ENCODE results near the gene LBH. TPM values are rescaled to one million over a fixed set of nuclear protein-coding genes. Genes with fewer than 3 reads are reported as not detected.

Gene LBH
- total and polyA plus RNA-seq, 11 donors: 54.2 to 226 (median 166) TPM

- no peaks in the 10 kb centered on the region for H3K9me3 ChIP-seq
- H3K27me3 ChIP-seq: peaks cover 0 to under 1% (median 0%) of the 10 kb centered on the region in 9 donors
- peak overlapping the region; percentile 25 to 93 (median 75) for H3K27ac ChIP-seq
- intact Hi-C loops (cut with DNase I): no loop called here
- 8 to 13% (median 10%) methylated on average over 8 of the region's 8 CpGs for WGBS, 4 donors
- peak overlapping the region in 10 of 12 donors; percentile 29 to 53 (median 40) for H3K4me3 ChIP-seq
- peak in 4 of 5 donors; percentile 43 to 67 (median 62) for DNase-seq
- H3K4me1 ChIP-seq: peaks cover 0 to 40% (median 26%) of the 10 kb centered on the region in 12 donors
- peak in 1 of 12 donors; percentile 5 for TF ChIP-seq CTCF (IDR thresholded peaks at IDR 0.05)
- TF ChIP-seq POLR2A (IDR thresholded peaks at IDR 0.05): no peak
- no peaks in the 10 kb centered on the region for H3K36me3 ChIP-seq
- ATAC-seq: peak; percentile 43 to 84 (median 61)
These were observed 6.1 kb upstream of the LBH start for GRCh38 chr2:30225131-30225762.

GRCh38 chr2:30226144-30227032, 4.9 kb upstream of the LBH start:
- no peak for ATAC-seq
- no peaks in the 10 kb centered on the region for H3K9me3 ChIP-seq
- intact Hi-C loops (cut with DNase I): no loop called here
- peak overlapping the region; percentile 25 to 93 (median 75) for H3K27ac ChIP-seq
- no peak for DNase-seq
- peak overlapping the region in 1 of 12 donors; percentile 51 for H3K4me3 ChIP-seq
- peaks cover 0 to 9% (median 0%) of the 10 kb centered on the region in 9 donors for H3K27me3 ChIP-seq
- TF ChIP-seq CTCF (IDR thresholded peaks at IDR 0.05): no peak
- TF ChIP-seq POLR2A (IDR thresholded peaks at IDR 0.05): no peak
- peaks cover 0 to 47% (median 30%) of the 10 kb centered on the region in 12 donors for H3K4me1 ChIP-seq
- no peaks in the 10 kb centered on the region for H3K36me3 ChIP-seq
- 59 to 76% (median 72%) methylated on average over 10 of the region's 10 CpGs for WGBS, 4 donors

- peaks cover 0 to 59% (median 39%) of the 10 kb centered on the region in 12 donors for H3K4me1 ChIP-seq
- intact Hi-C loops (cut with DNase I): no loop called here
- peaks cover 0 to 9% (median 0%) of the 10 kb centered on the region in 9 donors for H3K27me3 ChIP-seq
- 91 to 98% (median 96%) methylated on average over 3 of the region's 3 CpGs for WGBS, 4 donors
- no peak for ATAC-seq
- H3K36me3 ChIP-seq: peaks cover 0 to 4% (median 2%) of the 10 kb centered on the region in 9 donors
- no peaks in the 10 kb centered on the region for H3K9me3 ChIP-seq
- DNase-seq: no peak
- no peak for TF ChIP-seq POLR2A (IDR thresholded peaks at IDR 0.05)
- TF ChIP-seq CTCF (IDR thresholded peaks at IDR 0.05): no peak
- H3K4me3 ChIP-seq: no peak overlapping the region
- peak overlapping the region in 3 of 12 donors; percentile 26 to 100 (median 89) for H3K27ac ChIP-seq
These were observed 1.7 kb upstream of the LBH start for GRCh38 chr2:30229596-30229995.
